Measurements from ENCODE around the gene SLC25A28. TPM values are rescaled to one million over a fixed set of nuclear protein-coding genes. Genes with fewer than 3 reads are reported as not detected.

Gene SLC25A28
- 10 to 100 TPM; 13.8 to 38.0 (median 31.6) TPM for total RNA-seq

DNA sequence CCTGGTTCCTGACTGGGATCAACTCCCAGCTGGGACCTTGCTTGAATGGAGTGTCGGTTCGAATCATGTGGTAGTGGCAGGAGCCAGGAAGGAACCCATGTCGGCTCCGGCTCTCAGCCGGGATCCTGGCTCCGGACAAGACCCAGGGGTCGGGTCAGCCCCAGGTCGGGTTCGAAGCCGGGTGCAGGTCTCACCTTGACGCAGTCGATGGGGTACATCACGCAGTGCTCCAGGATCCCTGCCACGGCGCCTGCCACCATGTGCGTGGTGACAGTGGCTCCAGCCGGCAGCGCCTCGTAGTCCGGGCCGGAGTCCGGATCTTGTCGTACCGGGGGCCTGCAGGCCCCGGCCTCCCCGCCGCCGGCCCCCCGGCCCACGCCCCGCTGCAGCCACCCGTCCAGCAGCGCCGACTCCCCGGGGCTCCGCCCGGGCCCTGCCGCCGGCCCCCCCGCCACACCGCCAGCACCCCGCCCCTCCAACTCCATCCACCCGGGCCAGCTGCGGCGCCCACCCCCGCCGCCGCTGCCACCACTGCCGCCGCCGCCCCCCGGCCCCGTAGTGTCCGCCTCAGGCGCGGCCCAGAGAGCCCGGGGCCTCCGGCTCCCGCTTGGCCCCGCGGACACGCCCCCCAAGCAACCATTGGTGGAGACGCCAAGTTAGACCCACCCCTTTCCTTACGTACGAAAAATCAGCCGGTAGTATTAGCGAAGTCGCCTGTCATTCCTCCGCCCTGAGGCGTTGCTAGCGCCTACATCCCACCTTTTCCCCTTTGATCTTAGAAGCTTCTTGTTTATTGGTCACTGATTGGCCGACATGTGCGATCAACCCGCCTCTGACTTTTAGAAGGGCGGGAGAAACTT lies at the start of gene SLC25A28:
Gene SLC25A28, minus strand, starts transcription at position 589 of the 860 bp plus-strand sequence. Its CDS starts 104 bp downstream, at position 485.
- Histone ChIP-seq H3K9me3 (no peaks in the 10 kb centered on the region), H3K4me3 (peak within 1 kb of the TSS; percentile 69 to 96 (median 92)), H3K36me3 (peaks cover 0 to 8% (median 0%) of the 10 kb centered on the region in 3 donors), H3K4me1 (peaks cover 23 to 57% (median 38%) of the 10 kb centered on the region in 3 donors), H3K27ac (peak within 1 kb of the TSS; percentile 93 to 99 (median 98)), H3K27me3 (no peaks in the 10 kb centered on the region)
- TF ChIP-seq POLR2A (IDR thresholded peaks at IDR 0.05): peak in 1 of 4 donors; percentile 9
- TF ChIP-seq, protein P1, sequence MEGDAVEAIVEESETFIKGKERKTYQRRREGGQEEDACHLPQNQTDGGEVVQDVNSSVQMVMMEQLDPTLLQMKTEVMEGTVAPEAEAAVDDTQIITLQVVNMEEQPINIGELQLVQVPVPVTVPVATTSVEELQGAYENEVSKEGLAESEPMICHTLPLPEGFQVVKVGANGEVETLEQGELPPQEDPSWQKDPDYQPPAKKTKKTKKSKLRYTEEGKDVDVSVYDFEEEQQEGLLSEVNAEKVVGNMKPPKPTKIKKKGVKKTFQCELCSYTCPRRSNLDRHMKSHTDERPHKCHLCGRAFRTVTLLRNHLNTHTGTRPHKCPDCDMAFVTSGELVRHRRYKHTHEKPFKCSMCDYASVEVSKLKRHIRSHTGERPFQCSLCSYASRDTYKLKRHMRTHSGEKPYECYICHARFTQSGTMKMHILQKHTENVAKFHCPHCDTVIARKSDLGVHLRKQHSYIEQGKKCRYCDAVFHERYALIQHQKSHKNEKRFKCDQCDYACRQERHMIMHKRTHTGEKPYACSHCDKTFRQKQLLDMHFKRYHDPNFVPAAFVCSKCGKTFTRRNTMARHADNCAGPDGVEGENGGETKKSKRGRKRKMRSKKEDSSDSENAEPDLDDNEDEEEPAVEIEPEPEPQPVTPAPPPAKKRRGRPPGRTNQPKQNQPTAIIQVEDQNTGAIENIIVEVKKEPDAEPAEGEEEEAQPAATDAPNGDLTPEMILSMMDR (IDR thresholded peaks at IDR 0.05): no peak
- DNase-seq: peak; percentile 89
- intact Hi-C loops (cut with DNase I): loop anchor here (10.0 kb wide), 2 partner anchors 95 to 225 kb away; no protein-coding TSS in a partner anchor
- 0% methylated on average over 6 to 13 of the region's 75 CpGs for WGBS, 2 donors

DNA sequence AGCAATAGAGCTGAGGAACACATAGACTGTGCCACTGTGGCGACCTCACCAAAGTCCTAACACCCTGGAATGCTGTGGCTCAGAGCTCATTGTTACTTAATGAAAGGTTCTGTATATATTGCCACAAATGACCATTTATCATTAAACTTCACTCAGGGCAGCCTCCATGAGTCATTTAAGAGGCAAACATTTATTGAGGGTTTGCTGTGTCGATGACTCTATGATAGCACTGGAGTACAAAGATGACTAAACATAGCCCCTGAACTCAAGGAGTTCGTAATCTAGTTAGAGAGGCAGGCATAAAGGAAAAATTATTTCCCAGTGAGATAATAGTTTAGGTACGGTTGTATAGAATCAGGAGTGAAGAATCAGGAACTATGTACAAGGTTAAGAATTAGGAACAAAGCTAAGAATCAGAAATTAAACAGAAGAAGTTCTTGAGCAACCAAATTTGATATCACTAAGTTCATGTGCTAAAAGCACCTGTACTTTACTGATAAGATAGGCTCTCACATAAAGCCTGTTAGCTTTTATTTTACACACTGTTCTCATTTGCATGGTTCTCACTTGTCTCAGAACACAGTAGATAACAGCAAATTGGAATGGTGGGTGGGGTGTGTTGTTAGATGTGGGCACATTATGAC lies 47.0 kb upstream of the SLC25A28 start:
- no peaks in the 10 kb centered on the region for H3K27me3 ChIP-seq
- WGBS, 2 donors: 70 to 74% methylated on average over 4 of the region's 4 CpGs
- no peak overlapping the region for H3K4me3 ChIP-seq
- intact Hi-C loops (cut with DNase I): no loop called here
- TF ChIP-seq POLR2A (IDR thresholded peaks at IDR 0.05): no peak
- TF ChIP-seq, protein P1 (IDR thresholded peaks at IDR 0.05): no peak
- H3K27ac ChIP-seq: no peak overlapping the region
- no peak for DNase-seq
- H3K36me3 ChIP-seq: peaks cover 0 to 69% (median 7%) of the 10 kb centered on the region in 3 donors
- no peaks in the 10 kb centered on the region for H3K9me3 ChIP-seq
- peaks cover 0 to under 1% (median 0%) of the 10 kb centered on the region in 3 donors for H3K4me1 ChIP-seq

DNA sequence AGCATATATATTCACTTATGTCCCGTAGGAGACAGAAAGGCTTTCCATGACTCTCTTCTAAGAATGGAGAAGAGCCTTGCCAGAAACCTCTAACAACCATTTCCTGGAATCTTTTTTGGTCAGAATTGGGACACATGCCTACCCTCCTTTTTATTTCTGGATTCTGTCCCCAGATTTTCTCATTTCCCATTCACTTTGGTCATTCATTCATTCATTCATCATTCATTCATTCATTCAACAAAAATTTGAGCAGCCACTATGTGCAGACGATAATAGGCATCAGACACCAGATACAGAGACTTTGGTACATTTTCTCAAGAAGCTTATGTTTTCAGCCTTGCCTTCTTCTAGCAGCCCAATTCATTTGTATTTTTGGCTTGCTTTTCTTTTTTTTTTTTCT lies 45.1 kb upstream of the SLC25A28 start:
- no peaks in the 10 kb centered on the region for H3K27me3 ChIP-seq
- intact Hi-C loops (cut with DNase I): no loop called here
- TF ChIP-seq, protein P1 (IDR thresholded peaks at IDR 0.05): no peak
- TF ChIP-seq POLR2A (IDR thresholded peaks at IDR 0.05): no peak
- no peak overlapping the region for H3K4me3 ChIP-seq
- no peaks in the 10 kb centered on the region for H3K9me3 ChIP-seq
- 87 to 96% methylated on average over 2 of the region's 2 CpGs for WGBS, 2 donors
- H3K27ac ChIP-seq: no peak overlapping the region
- DNase-seq: no peak
- H3K36me3 ChIP-seq: peaks cover 0 to 54% (median 7%) of the 10 kb centered on the region in 3 donors
- H3K4me1 ChIP-seq: peaks cover 4 to 20% (median 6%) of the 10 kb centered on the region in 3 donors

GRCh38 chr10:99661377-99661763 lies 41.1 kb upstream of the SLC25A28 start:
- no peaks in the 10 kb centered on the region for H3K9me3 ChIP-seq
- H3K36me3 ChIP-seq: peaks cover 0 to 24% (median 7%) of the 10 kb centered on the region in 3 donors
- peak overlapping the region; percentile 7 to 94 (median 84) for H3K27ac ChIP-seq
- H3K4me3 ChIP-seq: peak overlapping the region in 2 of 4 donors; percentile 11 to 88
- peaks cover 10 to 54% (median 12%) of the 10 kb centered on the region in 3 donors for H3K4me1 ChIP-seq
- no peaks in the 10 kb centered on the region for H3K27me3 ChIP-seq
- no peak for DNase-seq
- 18 to 32% methylated on average over 6 of the region's 6 CpGs for WGBS, 2 donors
- no peak for TF ChIP-seq POLR2A (IDR thresholded peaks at IDR 0.05)
- TF ChIP-seq, protein P1 (IDR thresholded peaks at IDR 0.05): no peak
- intact Hi-C loops (cut with DNase I): no loop called here
